Measurements from ENCODE around the gene PCDHGB2. TPM values are rescaled to one million over a fixed set of nuclear protein-coding genes. Genes with fewer than 3 reads are reported as not detected.
"Not testable (repeated sequence)": the region's sequence is repeated elsewhere in the genome, so short reads cannot be mapped to it uniquely, and the experiment has no call there.

The PCDHGB2 gene
- total and polyA plus RNA-seq, 11 donors = 2.1 to 13.8 (median 9.8) TPM

DNA sequence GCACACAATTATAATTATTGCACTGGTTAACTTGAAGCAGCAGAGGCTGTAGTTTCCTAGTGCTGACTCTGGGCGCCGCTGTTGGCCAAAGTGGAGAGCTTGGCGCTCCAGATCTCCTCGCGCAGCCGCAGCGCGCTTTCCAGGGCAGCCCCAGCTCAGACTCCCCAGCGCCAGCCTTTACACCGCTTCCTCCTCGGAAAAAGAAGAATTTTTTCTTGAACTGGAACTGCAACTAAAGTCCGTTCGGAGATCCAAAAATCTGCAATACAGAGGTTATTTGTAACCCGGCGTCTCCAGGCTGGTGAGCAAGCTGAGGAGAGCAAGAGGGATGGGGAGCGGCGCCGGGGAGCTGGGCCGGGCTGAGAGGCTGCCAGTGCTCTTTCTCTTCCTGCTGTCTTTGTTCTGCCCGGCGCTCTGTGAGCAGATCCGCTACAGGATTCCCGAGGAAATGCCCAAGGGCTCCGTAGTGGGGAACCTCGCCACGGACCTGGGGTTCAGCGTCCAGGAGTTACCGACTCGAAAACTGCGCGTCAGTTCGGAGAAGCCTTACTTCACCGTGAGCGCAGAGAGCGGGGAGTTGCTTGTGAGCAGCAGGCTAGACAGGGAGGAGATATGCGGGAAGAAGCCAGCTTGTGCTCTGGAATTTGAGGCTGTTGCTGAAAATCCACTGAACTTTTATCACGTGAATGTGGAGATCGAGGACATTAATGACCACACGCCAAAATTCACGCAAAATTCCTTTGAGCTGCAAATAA lies 27.9 kb downstream of the PCDHGB2 start, which contains the start of gene PCDHGB4:
TSS of gene PCDHGB4 (plus strand) at position 142 of the 755 bp plus-strand sequence. CDS start at position 329, 187 bp downstream.
- H3K4me1 ChIP-seq; H3K27ac ChIP-seq; intact Hi-C loops (cut with DNase I): not testable (repeated sequence)
- Histone ChIP-seq H3K27me3 (peaks cover 0 to 42% (median 0%) of the 10 kb centered on the region in 9 donors), H3K9me3 (peaks cover 0 to 96% (median 63%) of the 10 kb centered on the region in 12 donors), H3K36me3 (peaks cover 0 to 22% (median 0%) of the 10 kb centered on the region in 9 donors), H3K4me3 (peak within 1 kb of the TSS in 9 of 12 donors; percentile 30 to 48 (median 40))
- peak; percentile 83 to 94 (median 88) for ATAC-seq
- peak in 1 of 5 donors; percentile 54 for DNase-seq
- WGBS, 4 donors = 13 to 20% (median 18%) methylated on average over 19 to 23 of the region's 40 CpGs
- TF ChIP-seq, protein P1, sequence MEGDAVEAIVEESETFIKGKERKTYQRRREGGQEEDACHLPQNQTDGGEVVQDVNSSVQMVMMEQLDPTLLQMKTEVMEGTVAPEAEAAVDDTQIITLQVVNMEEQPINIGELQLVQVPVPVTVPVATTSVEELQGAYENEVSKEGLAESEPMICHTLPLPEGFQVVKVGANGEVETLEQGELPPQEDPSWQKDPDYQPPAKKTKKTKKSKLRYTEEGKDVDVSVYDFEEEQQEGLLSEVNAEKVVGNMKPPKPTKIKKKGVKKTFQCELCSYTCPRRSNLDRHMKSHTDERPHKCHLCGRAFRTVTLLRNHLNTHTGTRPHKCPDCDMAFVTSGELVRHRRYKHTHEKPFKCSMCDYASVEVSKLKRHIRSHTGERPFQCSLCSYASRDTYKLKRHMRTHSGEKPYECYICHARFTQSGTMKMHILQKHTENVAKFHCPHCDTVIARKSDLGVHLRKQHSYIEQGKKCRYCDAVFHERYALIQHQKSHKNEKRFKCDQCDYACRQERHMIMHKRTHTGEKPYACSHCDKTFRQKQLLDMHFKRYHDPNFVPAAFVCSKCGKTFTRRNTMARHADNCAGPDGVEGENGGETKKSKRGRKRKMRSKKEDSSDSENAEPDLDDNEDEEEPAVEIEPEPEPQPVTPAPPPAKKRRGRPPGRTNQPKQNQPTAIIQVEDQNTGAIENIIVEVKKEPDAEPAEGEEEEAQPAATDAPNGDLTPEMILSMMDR (IDR thresholded peaks at IDR 0.05) = peak; percentile 21 to 64 (median 54)

DNA sequence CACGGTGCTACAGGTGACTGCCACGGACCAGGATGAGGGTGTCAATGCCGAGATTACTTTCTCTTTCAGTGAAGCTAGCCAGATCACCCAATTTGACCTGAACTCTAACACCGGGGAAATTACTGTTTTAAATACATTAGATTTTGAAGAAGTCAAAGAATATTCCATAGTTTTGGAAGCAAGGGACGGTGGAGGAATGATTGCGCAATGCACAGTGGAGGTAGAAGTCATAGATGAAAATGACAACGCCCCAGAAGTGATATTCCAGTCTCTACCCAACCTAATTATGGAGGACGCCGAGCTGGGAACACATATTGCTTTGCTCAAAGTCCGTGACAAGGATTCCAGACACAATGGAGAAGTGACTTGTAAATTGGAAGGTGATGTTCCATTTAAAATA lies 28.9 kb downstream of the PCDHGB2 start:
- intact Hi-C loops (cut with DNase I) = no loop called here
- 54 to 64% (median 61%) methylated on average over 10 of the region's 10 CpGs for WGBS, 4 donors
- no peak overlapping the region for H3K27ac ChIP-seq
- peaks cover 0 to 35% (median 0%) of the 10 kb centered on the region in 9 donors for H3K27me3 ChIP-seq
- no peak for DNase-seq
- peaks cover 0 to 96% (median 65%) of the 10 kb centered on the region in 12 donors for H3K9me3 ChIP-seq
- no peak overlapping the region for H3K4me3 ChIP-seq
- peaks cover 0 to 8% (median 0%) of the 10 kb centered on the region in 12 donors for H3K4me1 ChIP-seq
- peaks cover 0 to 23% (median 0%) of the 10 kb centered on the region in 9 donors for H3K36me3 ChIP-seq
- TF ChIP-seq, protein P1 (IDR thresholded peaks at IDR 0.05) = no peak
- no peak for TF ChIP-seq POLR2A (IDR thresholded peaks at IDR 0.05)
- no peak for ATAC-seq

DNA sequence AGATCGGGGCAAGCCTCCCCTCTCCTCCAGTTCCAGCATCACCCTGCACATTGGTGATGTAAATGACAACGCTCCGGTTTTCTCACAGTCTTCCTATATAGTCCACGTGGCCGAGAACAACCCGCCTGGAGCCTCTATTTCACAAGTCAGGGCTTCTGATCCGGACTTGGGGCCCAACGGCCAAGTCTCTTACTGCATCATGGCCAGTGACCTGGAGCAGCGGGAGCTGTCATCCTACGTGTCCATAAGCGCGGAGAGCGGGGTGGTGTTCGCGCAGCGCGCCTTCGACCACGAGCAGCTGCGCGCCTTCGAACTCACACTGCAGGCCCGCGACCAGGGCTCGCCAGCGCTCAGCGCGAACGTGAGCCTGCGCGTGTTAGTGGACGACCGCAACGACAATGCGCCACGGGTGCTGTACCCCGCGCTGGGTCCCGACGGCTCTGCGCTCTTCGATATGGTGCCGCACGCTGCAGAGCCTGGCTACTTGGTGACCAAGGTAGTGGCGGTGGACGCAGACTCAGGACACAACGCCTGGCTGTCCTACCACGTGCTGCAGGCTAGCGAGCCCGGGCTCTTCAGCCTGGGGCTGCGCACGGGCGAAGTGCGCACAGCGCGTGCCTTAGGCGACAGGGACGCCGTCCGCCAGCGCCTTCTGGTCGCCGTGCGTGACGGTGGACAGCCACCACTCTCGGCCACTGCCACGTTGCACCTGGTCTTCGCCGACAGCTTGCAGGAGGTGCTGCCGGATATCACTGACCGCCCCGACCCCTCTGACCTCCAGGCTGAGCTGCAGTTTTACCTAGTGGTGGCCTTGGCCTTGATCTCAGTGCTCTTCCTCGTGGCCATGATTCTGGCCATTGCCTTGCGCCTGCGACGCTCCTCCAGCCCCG lies 29.6 kb downstream of the PCDHGB2 start:
- H3K9me3 ChIP-seq = peaks cover 0 to 96% (median 65%) of the 10 kb centered on the region in 12 donors

More for the DNA sequence above, 29.6 kb downstream of the PCDHGB2 start:
- H3K27ac ChIP-seq = no peak overlapping the region
- 40 to 52% (median 46%) methylated on average over 62 to 77 of the region's 77 CpGs for WGBS, 4 donors
- H3K4me3 ChIP-seq = no peak overlapping the region
- intact Hi-C loops (cut with DNase I) = no loop called here
- H3K27me3 ChIP-seq = peaks cover 0 to 33% (median 0%) of the 10 kb centered on the region in 9 donors
- no peak for DNase-seq
- no peak for ATAC-seq
- peaks cover 0 to 8% (median 0%) of the 10 kb centered on the region in 12 donors for H3K4me1 ChIP-seq
- peaks cover 0 to 23% (median 0%) of the 10 kb centered on the region in 9 donors for H3K36me3 ChIP-seq
- TF ChIP-seq, protein P1 (IDR thresholded peaks at IDR 0.05) = no peak
- no peak for TF ChIP-seq POLR2A (IDR thresholded peaks at IDR 0.05)

Measured in heart left ventricle (tissue), 16 donors.